Inferior parietal cortex (tissue), 1 donor: ENCODE results near the gene UGT8.
"Not testable (repeated sequence)": the region's sequence is repeated elsewhere in the genome, so short reads cannot be mapped to it uniquely, and the experiment has no call there.

Experiments
- DNase-seq: peaks from one replicate; pipeline ENCODE4 v3.0.0-alpha.2; 2016; ENCODE audit errors: extremely low spot score

UGT8 gene

GRCh38 chr4:114598191-114599121, at the start of gene UGT8:
Gene UGT8, plus strand, starts transcription at chr4:114598807. Its CDS starts 24,074 bp downstream, at chr4:114622881.
- DNase-seq: peak; percentile 56

GRCh38 chr4:114549638-114550037, 49.0 kb upstream of the UGT8 start:
- DNase-seq: no peak

- no peak for DNase-seq
These were observed 40.1 kb upstream of the UGT8 start for GRCh38 chr4:114558446-114559020.

- no peak for DNase-seq
These were observed 37.0 kb upstream of the UGT8 start for GRCh38 chr4:114561590-114561989.

- no peak for DNase-seq
These were observed 36.3 kb upstream of the UGT8 start for GRCh38 chr4:114562176-114562904.

- DNase-seq: no peak
These were observed 34.9 kb upstream of the UGT8 start for GRCh38 chr4:114563536-114564315.

GRCh38 chr4:114577386-114577785, 21.2 kb upstream of the UGT8 start:
- DNase-seq: no peak

GRCh38 chr4:114582621-114583020, 16.0 kb upstream of the UGT8 start:
- DNase-seq: no peak

- DNase-seq: no peak
These were observed 10.3 kb upstream of the UGT8 start for GRCh38 chr4:114588305-114588704.

- DNase-seq: not testable (repeated sequence)
These were observed 8.2 kb upstream of the UGT8 start for GRCh38 chr4:114590360-114590759.

GRCh38 chr4:114593526-114593925, 5.1 kb upstream of the UGT8 start:
- no peak for DNase-seq

GRCh38 chr4:114595207-114595606, 3.4 kb upstream of the UGT8 start:
- DNase-seq: no peak

- DNase-seq: no peak
These were observed 2.7 kb upstream of the UGT8 start for GRCh38 chr4:114595921-114596320.

- DNase-seq: peak; percentile 54
These were observed 1.0 kb upstream of the UGT8 start for GRCh38 chr4:114597410-114598115.

- no peak for DNase-seq
These were observed 760 bp downstream of the UGT8 start for GRCh38 chr4:114599231-114599902.

- DNase-seq: no peak
These were observed 1.4 kb downstream of the UGT8 start for GRCh38 chr4:114599903-114600552.

- DNase-seq: no peak
These were observed 2.1 kb downstream of the UGT8 start for GRCh38 chr4:114600672-114601071.

- peak; percentile 59 for DNase-seq
These were observed 2.9 kb downstream of the UGT8 start for GRCh38 chr4:114601304-114602052.

- DNase-seq: no peak
These were observed 4.9 kb downstream of the UGT8 start for GRCh38 chr4:114603497-114603896.
